NT2/D1 (cell line): ENCODE results near the gene RBKS.

Experiments used
- SUZ12 ChIP-seq: IDR thresholded peaks from 2 replicates; pipeline ENCODE4 v1.6.1; 2011; ENCODE audit not compliant: insufficient read length, insufficient read depth; ENCODE audit errors: extremely low read depth
- YY1 ChIP-seq: IDR thresholded peaks from 2 replicates; pipeline ENCODE4 v1.6.1; 2011; ENCODE audit not compliant: insufficient read length, insufficient read depth

DNA sequence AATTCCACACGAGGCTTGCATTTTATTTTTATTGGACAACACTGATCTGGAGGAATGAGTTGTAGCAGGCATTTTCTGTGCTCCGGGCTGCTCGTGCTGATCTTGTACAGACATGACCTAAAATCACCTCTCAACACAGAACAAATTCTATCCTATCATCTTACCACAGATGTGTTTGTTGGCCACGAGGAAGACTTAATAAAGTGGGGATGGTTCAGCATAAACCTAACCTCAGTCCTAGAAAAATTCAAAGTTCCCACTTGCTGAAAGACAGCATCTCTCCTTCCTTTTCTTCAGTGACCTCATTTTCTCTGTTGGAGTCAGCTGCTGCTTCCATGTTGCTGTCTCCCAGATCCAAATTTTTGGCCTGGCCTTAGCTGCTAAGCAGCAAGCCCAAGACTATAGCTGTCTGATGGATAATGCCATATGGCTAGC lies 45.3 kb downstream of the RBKS start:
- TF ChIP-seq YY1 (no peak), SUZ12 (no peak)
